AG09309 (cell line): ENCODE results near the gene KRT36.
A peak's percentile ranks its signal among the peaks of the same experiment; 100 is the strongest.

ENCODE experiments used
- DNase-seq: peaks from one replicate; pipeline ENCODE4 v3.0.0-alpha.2; 2010; ENCODE audit warnings: low read depth
- H3K4me3 ChIP-seq: 2 replicates; pipeline ENCODE4 v1.5.1; 2011; ENCODE audit warnings: mild to moderate bottlenecking, low read depth, low read length, moderate library complexity; ENCODE audit not compliant: control insufficient read depth
- TF ChIP-seq, protein P1 (sequence below): IDR thresholded peaks from 2 replicates; pipeline ENCODE4 v1.5.1; 2011; ENCODE audit warnings: mild to moderate bottlenecking, low read depth, low read length, inconsistent platforms; ENCODE audit not compliant: insufficient read depth, control insufficient read depth; ENCODE audit errors: missing control alignments

The KRT36 gene

DNA sequence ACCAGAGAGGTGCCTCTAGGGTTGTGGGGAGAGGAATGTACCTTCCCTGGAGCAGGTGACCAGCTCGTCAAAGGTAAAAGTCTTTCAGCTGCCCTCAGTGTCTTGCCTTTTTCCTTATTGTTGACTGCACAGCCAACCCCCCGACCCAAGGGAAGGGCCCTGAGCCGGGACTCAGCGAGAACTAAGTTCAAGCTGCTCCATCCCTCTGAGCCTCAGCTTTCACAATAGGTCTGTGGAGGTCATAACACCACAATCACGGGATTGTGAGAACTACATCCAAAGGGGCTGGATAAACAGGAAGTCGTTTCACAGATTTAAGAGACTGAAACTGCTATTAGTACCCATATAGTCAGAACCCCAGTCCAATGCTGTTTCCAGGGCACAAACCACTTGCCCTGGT is 2.6 kb upstream of the KRT36 start:
- TF ChIP-seq, protein P1, sequence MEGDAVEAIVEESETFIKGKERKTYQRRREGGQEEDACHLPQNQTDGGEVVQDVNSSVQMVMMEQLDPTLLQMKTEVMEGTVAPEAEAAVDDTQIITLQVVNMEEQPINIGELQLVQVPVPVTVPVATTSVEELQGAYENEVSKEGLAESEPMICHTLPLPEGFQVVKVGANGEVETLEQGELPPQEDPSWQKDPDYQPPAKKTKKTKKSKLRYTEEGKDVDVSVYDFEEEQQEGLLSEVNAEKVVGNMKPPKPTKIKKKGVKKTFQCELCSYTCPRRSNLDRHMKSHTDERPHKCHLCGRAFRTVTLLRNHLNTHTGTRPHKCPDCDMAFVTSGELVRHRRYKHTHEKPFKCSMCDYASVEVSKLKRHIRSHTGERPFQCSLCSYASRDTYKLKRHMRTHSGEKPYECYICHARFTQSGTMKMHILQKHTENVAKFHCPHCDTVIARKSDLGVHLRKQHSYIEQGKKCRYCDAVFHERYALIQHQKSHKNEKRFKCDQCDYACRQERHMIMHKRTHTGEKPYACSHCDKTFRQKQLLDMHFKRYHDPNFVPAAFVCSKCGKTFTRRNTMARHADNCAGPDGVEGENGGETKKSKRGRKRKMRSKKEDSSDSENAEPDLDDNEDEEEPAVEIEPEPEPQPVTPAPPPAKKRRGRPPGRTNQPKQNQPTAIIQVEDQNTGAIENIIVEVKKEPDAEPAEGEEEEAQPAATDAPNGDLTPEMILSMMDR = no peak
- H3K4me3 ChIP-seq = no peak overlapping the region
- DNase-seq = no peak

DNA sequence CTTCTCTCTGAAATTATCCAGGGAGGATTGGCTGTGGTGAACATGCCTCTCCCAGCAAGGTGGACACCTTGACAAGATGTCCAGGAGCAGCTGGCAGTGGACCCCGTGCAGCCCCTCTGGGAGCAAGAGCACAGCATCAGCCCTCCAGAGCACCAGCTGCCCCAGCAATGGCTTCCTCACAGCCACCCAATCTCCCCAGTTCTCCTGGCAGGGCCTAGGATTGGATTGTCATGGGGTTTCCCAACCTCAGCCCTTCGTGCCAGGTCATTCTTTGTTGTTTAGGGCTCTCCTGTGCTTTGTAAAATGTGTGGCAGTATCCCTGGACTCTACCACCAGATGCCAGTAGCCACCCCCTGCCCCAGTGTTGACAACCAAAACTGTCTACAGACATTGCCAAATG is 1.8 kb upstream of the KRT36 start:
- H3K4me3 ChIP-seq = no peak overlapping the region
- TF ChIP-seq, protein P1 = no peak
- DNase-seq = no peak

DNA sequence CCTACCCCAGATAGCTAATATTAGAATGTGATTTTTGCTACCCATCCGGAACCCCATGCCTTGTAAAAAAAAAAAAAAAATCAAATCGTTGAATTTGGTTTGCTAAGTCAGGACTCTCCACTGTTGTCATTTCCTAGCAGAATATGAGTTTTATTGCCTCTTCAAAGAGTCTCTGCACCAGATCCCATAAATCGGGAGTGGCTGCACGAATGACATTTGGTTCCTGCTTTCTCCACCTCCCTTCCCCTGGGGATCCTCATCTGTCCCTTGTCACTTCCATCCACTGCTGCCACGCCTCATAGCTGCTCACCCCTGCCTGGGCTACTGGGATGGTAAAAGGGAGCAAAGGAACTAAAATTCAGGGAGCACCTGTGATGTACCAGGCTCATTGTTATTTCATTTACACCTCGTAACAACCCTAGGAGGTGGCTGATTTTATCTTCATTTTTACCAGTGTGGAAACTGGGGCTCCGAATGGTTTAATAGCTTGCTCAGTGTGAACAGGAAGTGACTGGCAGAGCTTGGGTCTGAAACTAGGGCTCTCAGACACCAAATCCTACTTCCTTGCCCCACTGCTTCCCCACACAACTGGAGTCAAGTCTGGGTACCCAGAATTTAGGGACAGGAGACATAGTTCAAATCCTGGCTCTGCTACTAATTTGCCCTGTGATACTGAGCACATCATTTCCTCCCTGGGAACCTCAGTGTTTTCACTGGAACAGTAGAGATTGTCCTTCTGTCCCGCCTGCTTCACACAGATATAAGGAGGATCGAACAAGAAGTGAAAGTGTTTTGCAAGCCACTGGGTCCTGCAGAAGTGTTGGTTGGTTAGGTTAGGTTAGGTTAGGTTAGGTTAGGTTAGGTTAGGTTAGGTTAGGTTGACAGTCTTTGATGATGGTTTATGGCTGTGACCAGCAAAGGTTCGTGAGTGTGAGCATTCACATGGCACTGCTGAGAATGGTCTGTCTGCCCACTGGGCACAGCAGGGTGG is 585 bp upstream of the KRT36 start:
- TF ChIP-seq, protein P1 = no peak
- DNase-seq = no peak
- H3K4me3 ChIP-seq = no peak overlapping the region

DNA sequence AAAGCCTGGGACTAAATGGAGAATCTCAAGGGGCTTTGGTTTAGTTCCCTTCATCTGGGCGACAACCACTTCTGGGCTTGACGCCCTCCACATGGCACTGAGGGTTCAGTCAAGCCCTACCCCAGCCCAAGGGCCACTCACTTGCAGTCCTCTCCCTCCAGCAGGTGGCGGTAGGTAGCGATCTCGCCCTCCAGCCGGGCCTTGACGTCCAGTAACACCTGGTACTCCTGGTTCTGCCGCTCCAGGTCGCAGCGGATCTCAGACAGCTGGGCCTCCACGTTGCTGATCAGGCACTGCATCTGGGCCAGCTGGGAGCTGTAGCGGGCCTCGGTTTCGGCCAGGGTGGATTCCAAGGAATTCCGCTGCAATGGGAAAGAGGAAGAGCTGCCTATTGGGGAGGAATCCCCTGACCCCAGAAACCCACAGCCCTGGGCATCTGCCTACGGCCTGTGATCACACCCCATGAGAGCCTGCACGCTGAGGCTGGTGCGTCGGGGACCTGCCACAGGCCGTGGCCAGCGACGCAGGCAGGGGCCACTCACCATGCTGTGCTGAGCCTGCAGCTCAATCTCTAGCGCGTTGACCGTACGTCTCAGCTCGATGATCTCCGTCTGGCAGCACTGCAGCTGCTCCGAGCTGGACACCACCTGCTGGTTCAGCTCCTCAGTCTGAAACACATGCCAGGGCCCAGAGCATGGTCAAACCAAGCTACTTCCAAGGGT is 2.7 kb downstream of the KRT36 start:
- TF ChIP-seq, protein P1 = peak; percentile 24
- H3K4me3 ChIP-seq = no peak overlapping the region
- no peak for DNase-seq

DNA sequence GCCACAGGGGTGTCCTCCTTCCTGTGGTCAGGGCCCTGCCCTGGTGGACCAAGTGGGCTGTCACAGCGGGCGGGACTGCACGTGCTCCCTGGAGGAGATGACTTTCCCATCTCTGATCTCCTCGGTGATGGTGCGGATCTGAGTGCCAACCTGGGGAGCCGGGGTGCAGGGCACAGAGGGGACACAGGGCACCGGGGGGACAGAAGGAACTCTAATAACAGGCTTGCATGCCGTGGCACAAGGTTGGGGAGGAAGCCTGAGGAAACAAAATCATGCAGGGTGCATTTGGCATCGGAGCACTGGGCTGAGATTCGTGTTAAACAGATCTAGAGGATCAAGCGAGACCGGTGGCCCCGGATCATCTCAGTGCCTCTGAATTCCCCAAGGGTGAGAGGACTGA is 3.4 kb downstream of the KRT36 start:
- TF ChIP-seq, protein P1 = no peak
- DNase-seq = no peak
- no peak overlapping the region for H3K4me3 ChIP-seq

DNA sequence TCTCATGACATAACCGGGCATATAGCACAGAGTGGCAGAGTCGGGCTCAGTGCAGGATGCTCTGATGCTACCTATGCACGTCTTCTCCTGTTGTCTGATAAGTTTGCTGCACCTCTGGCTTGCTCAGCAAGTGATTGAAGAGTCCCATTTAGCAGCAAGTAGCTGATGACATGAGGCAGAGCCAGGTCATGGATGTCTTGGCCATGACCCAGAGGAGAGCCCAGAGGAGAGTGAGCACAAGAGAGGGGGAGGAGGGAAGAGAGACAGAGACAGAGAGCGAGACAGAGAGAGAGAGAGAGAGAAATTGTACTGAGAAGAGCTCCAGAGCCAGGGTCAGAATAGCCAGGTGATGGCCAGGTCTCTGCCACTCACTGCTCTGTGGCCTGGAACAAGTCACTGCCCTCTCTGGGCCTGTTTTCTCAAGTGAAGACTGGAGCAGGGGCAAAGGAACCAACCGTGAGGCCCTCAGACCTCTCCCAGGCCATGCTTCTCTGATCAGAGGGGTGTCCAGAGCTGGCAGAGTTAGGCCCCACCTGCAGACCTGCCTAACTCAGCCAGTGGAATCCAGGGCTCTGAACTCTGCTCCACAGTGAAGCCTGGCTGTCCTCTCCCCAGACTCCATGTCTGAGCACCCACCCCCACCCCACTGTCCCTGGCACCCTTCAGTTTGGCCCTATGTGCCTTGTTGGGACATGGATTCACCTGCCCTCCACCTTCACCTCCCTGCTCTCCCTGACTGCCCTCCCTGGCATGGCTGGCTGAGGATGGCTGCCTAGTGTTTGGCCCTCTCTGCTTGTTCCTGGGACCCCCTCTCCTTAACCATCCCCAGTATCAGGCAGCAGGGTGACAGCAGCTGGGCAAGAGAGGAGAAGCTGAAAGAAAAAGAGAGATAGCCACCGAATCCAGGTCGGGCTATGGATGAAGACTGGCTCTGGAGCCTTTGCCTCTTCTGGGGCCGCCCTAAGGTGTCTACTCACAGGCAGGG is 4.5 kb downstream of the KRT36 start:
- TF ChIP-seq, protein P1 = no peak
- no peak overlapping the region for H3K4me3 ChIP-seq
- DNase-seq = no peak
